Astrocyte of the cerebellum (primary cell): ENCODE measurements around the gene CYP17A1.
"Not testable (repeated sequence)": the region's sequence is repeated elsewhere in the genome, so short reads cannot be mapped to it uniquely, and the experiment has no call there.

Source experiments
- DNase-seq: peaks from one replicate; pipeline ENCODE4 v3.0.0-alpha.2; 2011; ENCODE audit warnings: low read depth
- H3K4me3 ChIP-seq: 2 replicates; pipeline ENCODE4 v1.5.1; 2011; ENCODE audit warnings: mild to moderate bottlenecking, low read depth, low read length, moderate library complexity
- CTCF ChIP-seq: IDR thresholded peaks from 2 replicates; pipeline ENCODE4 v1.5.1; 2012; ENCODE audit warnings: low read length, low read depth, moderate library complexity, mild to moderate bottlenecking; ENCODE audit errors: missing control alignments
- in situ Hi-C: cut with HindIII; loops from 2 replicates; pipeline ENCODE4 v1.10.0; 2017; ENCODE audit warnings: low sequenced_read_pairs

Gene CYP17A1

DNA sequence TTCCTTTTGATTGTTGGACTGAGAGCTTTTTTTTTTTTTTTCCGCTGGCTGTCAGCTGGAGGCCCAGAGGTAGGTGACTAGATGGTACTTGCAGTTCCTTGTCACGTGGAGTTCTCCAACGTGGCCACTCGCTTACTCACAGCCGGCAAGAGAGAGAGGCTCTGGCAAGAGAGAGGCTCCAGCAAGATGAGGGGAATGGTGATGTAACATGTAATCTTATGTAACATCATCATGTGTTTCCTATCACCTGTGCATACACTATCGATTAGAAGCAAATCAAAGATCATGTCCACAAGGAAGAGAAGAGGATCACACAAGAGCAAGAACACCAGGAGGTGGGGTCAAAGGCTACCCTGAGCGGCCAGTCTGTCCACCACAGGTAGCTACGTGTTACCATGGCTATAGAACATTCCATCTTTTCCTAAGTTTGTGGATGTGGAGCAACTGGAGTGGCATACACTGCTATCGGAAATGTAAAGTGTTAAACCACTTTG, 12.9 kb upstream of the CYP17A1 start:
- no peak for DNase-seq
- in situ Hi-C loops: no loop called here
- TF ChIP-seq CTCF: no peak
- H3K4me3 ChIP-seq: no peak overlapping the region

- in situ Hi-C loops: no loop called here
- no peak overlapping the region for H3K4me3 ChIP-seq
- TF ChIP-seq CTCF: no peak
- DNase-seq: no peak
Measured at GRCh38 chr10:102845352-102845902, 8.2 kb upstream of the CYP17A1 start.

DNA sequence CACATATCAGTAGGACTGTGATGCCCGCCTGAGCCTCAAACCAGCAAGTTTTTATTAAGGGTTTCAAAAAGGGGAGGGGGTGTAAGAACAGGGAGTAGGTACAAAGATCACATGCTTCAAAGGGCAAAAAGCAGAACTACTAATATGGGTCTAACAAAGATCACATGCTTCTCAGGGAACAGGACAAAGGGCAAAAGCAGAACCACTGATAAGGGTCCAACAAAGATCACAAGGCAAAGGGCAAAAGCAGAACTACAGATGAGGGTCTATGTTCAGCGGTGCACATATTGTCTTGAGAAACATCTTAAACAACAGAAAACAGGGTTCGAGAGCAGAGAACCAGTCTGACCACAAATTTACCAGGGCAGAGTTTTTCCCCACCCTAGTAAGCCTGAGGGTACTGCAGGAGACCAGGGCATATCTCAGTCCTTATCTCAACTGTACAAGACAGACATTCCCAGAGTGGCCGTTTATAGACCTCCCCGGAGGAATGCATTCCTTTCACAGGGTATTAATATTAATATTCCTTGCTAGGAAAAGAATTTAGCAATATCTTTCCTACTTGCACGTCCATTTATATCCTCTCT, 7.1 kb upstream of the CYP17A1 start:
- H3K4me3 ChIP-seq, in situ Hi-C loops, DNase-seq: not testable (repeated sequence)

- DNase-seq, in situ Hi-C loops, H3K4me3 ChIP-seq: not testable (repeated sequence)
Measured at GRCh38 chr10:102843139-102843538, 5.9 kb upstream of the CYP17A1 start.

- DNase-seq: no peak
- in situ Hi-C loops: no loop called here
- no peak overlapping the region for H3K4me3 ChIP-seq
- no peak for TF ChIP-seq CTCF
Measured at GRCh38 chr10:102841827-102842345, 4.7 kb upstream of the CYP17A1 start.

- DNase-seq, H3K4me3 ChIP-seq, in situ Hi-C loops: not testable (repeated sequence)
Measured at GRCh38 chr10:102838276-102838927, 1.2 kb upstream of the CYP17A1 start.

- peak; percentile 53 for DNase-seq
- H3K4me3 ChIP-seq: no peak overlapping the region
- peak; percentile 87 for TF ChIP-seq CTCF
- in situ Hi-C loops: no loop called here
Measured at GRCh38 chr10:102835007-102835482, 2.2 kb downstream of the CYP17A1 start.

- DNase-seq: no peak
- TF ChIP-seq CTCF: no peak
- no peak overlapping the region for H3K4me3 ChIP-seq
- in situ Hi-C loops: loop anchor here (5.0 kb wide), 2 partner anchors 63 to 97 kb away; no protein-coding TSS in a partner anchor
Measured at GRCh38 chr10:102834143-102834542, 3.1 kb downstream of the CYP17A1 start.
